Stimulated activated CD4-positive, alpha-beta T cell treated with anti-CD3 and anti-CD28 coated beads, Interleukin-4, amount 100 ng/mL, for 1 hour (primary cell): ENCODE measurements around the gene AK5.

Source experiments
- DNase-seq: peaks from one replicate; pipeline ENCODE4 v3.0.0-alpha.2; 2020

Gene AK5

GRCh38 chr1:77550135-77550534, 268.3 kb downstream of the AK5 start:
- no peak for DNase-seq

DNA sequence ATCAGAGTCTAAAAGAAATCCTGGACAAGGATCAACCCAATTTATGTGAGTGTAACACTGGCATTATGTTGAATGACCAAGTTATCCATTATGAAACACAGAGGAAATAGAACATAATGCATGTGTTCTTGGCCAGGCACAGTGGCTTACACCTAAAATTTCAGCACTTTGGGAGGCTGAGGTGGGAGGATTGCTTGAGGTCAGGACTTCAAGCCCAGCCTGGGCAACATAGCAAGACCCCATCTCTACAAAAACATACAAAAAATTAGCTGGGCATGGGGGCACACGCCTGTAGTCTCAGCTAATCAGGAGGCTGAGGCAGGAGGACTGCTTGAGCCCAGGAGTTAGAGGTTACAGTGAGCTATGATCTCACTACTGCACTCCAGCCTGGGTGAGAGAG, 270.8 kb downstream of the AK5 start:
- no peak for DNase-seq

GRCh38 chr1:77553568-77554291, 271.9 kb downstream of the AK5 start:
- no peak for DNase-seq

GRCh38 chr1:77556045-77556444, 274.2 kb downstream of the AK5 start:
- no peak for DNase-seq

DNA sequence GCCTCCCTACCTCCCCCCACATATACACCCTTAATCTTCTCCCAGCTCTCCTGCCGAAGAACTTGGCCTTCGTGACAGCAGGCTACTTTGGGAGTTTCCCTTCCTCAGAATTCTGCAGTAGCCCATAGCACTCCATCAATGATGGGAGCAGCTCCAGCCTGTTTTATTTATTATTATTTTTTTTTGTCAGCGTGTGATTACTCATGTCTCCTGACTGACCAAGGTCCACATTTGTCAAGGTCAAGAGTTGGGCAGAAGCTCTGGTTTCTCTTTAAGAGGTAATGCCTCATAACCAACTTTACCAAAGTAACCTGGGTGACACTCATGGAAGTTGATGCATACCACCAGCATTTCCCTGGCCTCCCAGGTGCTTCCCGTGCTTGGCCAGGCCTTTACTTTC, 275.2 kb downstream of the AK5 start:
- no peak for DNase-seq

GRCh38 chr1:77558591-77559164, 276.9 kb downstream of the AK5 start:
- DNase-seq, result no peak

- no peak for DNase-seq
Observed at GRCh38 chr1:77560741-77561140, 278.9 kb downstream of the AK5 start.

DNA sequence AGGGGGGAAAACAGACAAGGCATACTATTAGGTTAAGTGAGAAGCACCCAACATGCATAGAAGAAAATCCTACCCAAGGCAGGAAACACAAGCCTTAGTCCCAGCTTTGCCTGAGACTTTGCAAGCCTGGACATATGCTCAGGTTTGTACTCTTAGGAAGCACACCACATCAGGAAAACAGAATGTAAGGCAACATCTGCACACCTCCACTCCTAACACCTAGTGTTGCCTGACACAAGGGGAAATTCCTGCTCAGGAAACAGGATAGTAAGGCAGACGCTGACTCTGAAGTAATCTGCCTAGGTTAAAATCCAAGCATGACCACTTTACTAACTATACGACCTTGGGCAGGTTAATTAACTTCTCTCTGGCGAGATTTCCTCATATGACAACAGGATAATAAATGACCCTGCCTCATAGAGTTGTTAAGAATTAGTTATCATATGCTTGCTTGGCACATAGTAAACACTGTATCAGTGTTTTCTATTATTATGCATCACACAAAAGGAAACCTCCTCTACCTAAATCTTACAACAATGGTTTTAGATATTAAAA, 280.9 kb downstream of the AK5 start:
- DNase-seq, result no peak

- DNase-seq, result no peak
Observed at GRCh38 chr1:77565321-77565720, 283.5 kb downstream of the AK5 start.

- DNase-seq, result no peak
Observed at GRCh38 chr1:77571642-77572041, 289.8 kb downstream of the AK5 start.

DNA sequence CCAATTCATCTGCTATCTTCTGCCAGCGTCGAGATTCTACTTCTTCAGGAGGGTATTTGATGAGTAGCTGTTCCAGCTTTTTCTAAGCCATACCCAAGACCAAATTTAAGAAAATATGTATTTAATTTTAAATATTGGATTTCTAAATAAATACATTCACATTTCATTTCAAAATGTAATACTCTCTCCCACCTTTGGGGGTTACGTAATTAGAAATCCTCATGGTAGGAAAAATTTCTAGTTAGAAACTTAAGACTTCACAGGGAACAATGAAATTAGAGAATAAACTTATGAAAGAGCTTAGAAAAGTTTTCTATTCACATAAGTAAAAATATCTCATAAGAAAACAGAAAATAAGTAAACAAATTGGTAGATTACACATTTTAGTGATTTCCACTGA, 297.7 kb downstream of the AK5 start:
- DNase-seq, result no peak

DNA sequence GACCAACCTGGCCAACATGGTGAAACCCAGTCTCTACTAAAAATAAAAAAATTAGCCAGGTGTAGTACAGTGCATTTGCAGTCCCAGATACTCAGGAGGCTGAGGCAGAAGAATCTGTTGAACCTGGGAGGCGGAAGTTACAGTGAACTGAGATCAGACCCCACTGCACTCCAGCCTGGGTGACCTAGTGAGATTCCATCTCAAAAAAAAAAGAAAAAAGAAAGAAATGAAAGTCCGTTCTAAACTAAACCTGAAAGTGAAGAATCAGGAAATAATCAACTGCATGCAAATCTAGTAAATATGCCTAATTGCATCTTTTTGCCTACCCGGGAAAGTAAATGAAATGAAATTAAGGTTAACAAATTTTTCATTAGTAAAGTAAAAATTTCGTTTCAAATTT, 301.1 kb downstream of the AK5 start:
- no peak for DNase-seq

- DNase-seq, result no peak
Observed at GRCh38 chr1:77583483-77583882, 301.7 kb downstream of the AK5 start.

DNA sequence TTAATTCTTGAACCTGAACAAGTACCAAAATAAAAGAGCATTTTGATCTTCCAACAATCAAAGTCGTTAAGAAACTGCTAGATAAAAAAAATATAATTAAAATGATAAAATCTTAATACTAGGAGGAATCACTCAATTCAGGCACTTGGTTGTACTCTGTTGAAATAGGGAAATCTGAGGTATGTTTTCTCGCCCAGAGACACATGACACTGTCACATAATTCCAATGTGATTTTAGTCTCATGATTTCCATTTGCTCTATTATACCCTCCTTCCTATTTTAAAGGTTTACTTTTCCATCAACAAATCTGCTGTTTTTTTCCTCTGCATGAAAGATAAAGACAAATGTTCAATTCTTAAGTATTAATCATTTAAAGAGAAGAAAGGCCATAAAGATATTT, 303.1 kb downstream of the AK5 start:
- no peak for DNase-seq

DNA sequence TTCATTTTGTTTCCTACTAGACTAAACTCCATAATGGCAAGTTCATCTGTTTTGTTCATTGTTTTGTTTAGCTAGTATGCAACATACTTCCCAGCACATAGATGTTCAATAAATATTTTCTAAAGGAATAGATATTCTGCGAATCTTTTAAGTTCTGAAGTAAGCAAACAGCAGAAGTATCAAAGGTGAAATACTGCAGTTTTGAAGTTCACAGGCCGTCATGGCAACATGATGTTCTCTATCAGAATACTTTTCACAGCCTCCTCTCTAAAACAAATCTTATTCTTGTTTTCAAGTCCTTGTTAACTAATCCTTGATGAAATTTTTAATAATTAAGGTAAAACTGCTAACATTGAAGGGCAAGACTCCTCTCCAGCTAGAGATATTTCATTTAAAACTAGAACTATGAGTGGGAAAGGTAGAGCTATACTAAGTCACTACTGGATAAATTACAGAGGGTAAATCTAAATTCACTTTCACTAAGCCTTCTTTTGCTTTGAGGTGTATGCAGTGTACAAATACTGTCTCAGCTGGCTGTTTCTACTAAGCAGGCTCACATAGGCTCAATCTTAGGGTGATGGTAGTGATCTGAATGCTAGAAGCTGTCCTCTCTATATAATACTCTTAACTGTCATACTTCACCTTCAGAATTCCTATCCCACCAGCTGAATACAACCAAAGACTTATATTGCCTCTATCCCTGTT, 303.9 kb downstream of the AK5 start:
- DNase-seq, result no peak

- no peak for DNase-seq
Observed at GRCh38 chr1:77589231-77589630, 307.4 kb downstream of the AK5 start.

GRCh38 chr1:77590651-77591050, 308.8 kb downstream of the AK5 start:
- no peak for DNase-seq

- DNase-seq, result no peak
Observed at GRCh38 chr1:77592906-77593305, 311.1 kb downstream of the AK5 start.

- no peak for DNase-seq
Observed at GRCh38 chr1:77594366-77595112, 312.7 kb downstream of the AK5 start.

DNA sequence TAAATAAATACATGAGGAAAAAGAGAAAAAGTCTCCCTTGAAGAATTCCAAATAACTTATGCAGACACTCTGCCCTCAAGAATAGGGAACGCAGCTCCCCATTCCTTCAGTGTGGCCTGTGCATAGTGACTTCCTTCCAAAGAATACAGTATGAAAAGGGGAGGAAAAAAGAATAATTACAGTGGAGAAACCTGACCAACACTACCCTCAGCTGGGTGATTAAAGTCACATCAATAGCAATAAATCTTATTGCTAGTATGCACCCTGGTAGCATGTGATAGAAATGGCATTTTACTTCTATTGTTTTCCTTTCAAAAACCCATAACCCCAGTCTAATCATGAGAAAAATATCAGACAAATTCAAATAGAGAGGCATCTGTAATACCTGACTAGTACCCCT, 315.5 kb downstream of the AK5 start:
- DNase-seq, result no peak

DNA sequence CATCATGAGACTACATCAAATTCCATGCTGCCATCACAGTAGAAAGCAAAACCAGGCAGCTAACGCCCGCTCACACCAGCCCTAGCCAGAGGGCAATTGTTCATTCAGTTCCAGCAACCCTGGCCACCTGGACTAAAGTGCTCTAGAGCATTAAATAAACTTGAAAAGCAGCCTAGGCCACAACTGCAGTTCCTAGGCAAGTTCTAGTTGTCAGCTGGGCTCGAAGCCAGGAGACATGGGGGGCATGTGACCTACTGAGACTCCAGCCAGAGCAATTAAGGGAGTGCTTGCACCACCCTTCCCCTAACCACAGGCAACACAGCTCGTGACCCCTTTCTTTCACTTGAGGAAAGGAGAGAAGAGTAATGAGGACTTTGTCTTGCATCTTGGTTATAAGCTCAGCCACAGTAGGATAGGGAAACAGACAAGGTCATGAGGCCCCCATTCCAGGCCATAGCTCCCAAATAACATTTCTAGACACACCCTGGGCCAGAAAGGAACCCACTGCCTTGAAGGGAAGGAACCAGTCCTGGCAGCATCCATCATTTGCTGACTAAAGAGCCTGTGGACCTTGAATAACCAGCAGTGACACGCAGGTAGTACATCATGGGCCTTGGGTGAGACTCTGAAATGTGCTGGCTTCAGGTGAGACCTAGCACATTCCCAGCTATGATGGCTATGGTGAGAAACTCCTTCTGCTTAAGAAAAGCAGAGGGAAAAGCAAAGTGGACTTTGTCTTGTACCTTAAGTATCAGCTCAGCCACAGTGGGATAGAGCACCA, 323.6 kb downstream of the AK5 start:
- DNase-seq, result no peak

GRCh38 chr1:77608893-77609292, 327.1 kb downstream of the AK5 start:
- no peak for DNase-seq
